Retinal pigment epithelial cell (primary cell): ENCODE results near the gene NDUFA13.

Experiments
- DNase-seq: peaks from one replicate; pipeline ENCODE4 v3.0.0-alpha.2; 2010; ENCODE audit warnings: low read depth
- H3K4me3 ChIP-seq: 2 replicates; pipeline ENCODE4 v1.5.1; 2011; ENCODE audit warnings: mild to moderate bottlenecking, low read length, control low read depth, moderate library complexity
- TF ChIP-seq, protein P1 (sequence below): conservative IDR thresholded peaks from 2 replicates; pipeline ENCODE4 v1.5.1; 2011; ENCODE audit warnings: low read depth, low read length, control low read depth, inconsistent platforms

NDUFA13 gene

GRCh38 chr19:19486343-19487076 is 29.5 kb upstream of the NDUFA13 start:
- DNase-seq = no peak
- TF ChIP-seq, protein P1, sequence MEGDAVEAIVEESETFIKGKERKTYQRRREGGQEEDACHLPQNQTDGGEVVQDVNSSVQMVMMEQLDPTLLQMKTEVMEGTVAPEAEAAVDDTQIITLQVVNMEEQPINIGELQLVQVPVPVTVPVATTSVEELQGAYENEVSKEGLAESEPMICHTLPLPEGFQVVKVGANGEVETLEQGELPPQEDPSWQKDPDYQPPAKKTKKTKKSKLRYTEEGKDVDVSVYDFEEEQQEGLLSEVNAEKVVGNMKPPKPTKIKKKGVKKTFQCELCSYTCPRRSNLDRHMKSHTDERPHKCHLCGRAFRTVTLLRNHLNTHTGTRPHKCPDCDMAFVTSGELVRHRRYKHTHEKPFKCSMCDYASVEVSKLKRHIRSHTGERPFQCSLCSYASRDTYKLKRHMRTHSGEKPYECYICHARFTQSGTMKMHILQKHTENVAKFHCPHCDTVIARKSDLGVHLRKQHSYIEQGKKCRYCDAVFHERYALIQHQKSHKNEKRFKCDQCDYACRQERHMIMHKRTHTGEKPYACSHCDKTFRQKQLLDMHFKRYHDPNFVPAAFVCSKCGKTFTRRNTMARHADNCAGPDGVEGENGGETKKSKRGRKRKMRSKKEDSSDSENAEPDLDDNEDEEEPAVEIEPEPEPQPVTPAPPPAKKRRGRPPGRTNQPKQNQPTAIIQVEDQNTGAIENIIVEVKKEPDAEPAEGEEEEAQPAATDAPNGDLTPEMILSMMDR = no peak
- H3K4me3 ChIP-seq = no peak overlapping the region

DNA sequence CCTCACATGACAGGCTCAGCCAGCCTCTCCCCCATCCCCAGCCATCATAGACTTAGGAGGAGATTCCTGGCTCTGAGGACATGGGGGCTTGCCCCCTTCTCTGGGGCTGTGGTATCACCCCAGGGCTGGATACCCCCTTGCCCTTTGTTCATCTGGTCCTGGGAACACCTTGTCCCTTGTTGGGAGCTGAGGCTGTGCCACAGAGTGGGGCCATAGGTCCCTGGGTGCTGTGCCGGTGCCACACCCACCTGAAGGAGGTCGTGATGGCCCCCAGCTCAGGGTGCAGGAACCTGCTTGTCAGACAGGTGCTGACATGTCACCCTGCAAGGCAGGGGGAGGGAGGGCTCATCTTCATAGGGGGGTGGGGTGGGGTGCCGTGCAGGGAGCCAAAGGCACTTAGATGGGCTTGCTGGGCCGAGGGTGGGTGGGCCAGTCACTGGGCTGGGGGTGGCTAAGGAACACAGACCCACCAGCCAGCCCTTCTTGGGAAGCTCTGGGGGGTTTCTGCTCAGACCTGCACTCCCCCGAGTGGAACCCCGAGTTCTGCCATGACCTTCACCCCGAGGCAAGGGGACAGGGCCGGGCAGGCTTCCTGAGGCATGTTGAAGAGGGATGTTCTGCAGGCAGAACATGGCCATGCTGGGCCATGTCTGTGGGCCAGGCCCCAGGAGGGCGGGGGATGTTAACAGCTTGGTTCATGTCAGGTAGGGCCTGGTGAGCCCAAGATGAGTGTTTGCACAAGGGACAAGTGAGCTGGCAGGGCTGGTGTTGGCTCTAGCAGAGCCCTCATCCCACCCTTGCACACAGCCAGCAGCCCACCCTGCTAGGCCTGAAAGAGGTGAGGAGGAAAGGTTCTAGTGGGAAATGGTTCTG is 28.7 kb upstream of the NDUFA13 start:
- no peak overlapping the region for H3K4me3 ChIP-seq
- DNase-seq = no peak
- TF ChIP-seq, protein P1 = no peak

GRCh38 chr19:19487950-19488874 is 27.8 kb upstream of the NDUFA13 start:
- DNase-seq = no peak
- no peak overlapping the region for H3K4me3 ChIP-seq
- TF ChIP-seq, protein P1 = no peak

DNA sequence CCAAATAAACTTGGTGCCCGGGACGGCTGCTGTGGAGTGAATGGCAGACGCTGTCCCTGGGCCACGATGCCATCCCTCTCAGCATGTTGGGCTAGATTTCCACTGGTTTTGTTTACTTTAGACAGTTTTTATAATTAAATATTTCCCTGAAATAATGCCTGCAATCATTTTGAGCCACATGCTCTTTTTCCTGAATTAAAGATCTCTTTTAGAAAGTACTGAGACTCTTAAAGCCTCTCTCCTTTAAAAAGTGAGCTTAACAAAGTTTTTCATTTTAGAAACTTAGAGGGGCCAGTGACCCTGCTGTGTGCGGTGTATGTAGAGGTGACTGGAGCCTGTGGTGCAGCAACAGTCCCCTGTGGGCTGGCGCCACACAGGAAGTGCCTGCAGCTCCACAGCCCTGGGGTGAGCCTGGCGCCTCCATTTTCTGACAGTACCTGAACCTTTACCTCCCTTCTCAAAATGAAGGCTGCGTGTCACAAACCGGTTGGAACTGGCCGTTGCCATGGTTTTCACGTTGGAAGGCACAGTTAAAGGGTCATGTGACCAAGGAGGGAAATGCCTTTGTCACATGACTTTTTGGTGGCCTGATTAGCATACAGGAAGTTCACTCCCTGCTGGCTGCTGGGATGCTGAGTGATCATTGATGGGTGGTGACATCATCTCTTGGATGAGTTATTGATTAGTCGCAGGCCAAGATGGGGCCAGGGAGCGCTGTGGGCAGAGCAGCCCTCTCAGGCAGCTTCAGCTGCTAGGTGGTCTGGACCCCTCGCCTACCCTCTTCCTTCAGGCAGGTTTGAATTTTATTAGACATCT is 26.9 kb upstream of the NDUFA13 start:
- peak; percentile 60 for DNase-seq
- TF ChIP-seq, protein P1 = no peak
- H3K4me3 ChIP-seq = no peak overlapping the region

GRCh38 chr19:19489804-19490204 is 26.2 kb upstream of the NDUFA13 start:
- TF ChIP-seq, protein P1 = no peak
- no peak for DNase-seq
- no peak overlapping the region for H3K4me3 ChIP-seq

DNA sequence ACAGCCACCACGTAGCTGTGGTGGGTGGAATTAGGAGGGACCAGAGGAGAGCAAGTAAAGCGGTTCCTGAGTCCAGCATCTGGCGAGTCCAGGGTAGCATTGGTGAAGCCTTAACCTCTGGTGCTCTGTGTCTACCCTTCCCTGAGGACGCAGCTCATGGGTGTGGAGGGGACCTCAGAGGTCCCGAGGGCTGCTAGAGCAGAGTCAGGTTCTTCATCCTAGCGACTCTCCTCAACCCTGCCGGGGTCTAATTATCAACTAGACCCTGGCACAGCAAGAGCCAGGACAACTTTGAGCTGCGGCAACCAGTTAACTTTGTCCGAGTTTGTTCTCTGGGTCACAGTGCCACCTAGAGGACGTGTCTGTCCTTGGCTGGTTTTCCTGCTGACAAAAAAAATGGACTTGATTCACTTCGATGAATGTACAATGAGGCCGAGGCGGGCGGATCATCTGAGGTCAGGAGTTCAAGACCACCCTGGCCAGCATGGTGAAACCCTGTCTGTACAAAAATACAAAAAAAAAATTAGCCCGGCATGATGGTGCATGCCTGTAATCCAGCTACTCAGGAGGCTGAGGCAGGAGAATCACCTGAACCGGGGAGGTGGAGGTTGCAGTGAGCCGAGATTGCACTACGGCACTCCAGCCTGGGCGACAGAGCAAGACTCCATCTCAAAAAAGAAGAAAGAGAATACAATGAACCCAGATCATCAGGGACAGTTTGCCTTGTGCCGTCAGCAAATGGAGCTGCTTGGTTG is 25.6 kb upstream of the NDUFA13 start:
- H3K4me3 ChIP-seq = no peak overlapping the region
- peak; percentile 44 for DNase-seq
- TF ChIP-seq, protein P1 = peak; percentile 81
